A549 (cell line): Measurements from ENCODE around the gene PCSK7. TPM values are rescaled to one million over a fixed set of nuclear protein-coding genes. Genes with fewer than 3 reads are reported as not detected.

Experiments
- ATAC-seq, 2 experiments: fragments of 200-7000 bp in 1 of 2; fragments of >200 bp in 1 of 2; cut with Nextera tagmentation in 1 of 2; cut with Tn5 transposase in 1 of 2; 3 replicates each; pipeline versions ENCODE4 v1.8.0 to v1.9.1; 2018 to 2020; ENCODE audit warnings: mild to moderate bottlenecking in 1 of 2, moderate library complexity in 1 of 2
- CTCF ChIA-PET: fragments of 300-600 bp; sonication (Branson Sonifier 250); formaldehyde crosslinking; extraction: SDS; loops from one replicate; lab custom pipeline; 2021; ENCODE audit warnings: antibody characterized with exemption, inconsistent platforms; lab: Yijun Ruan, JAX
- POLR2A ChIA-PET: fragments of 350-600 bp; formaldehyde crosslinking; extraction: SDS; loops from one replicate; lab custom pipeline; 2021; ENCODE audit warnings: antibody characterized with exemption, inconsistent platforms; lab: Yijun Ruan, JAX
- DNase-seq, 2 experiments: peaks; one replicate each; pipeline versions ENCODE4 v3.0.0 to v3.0.0-alpha.2; 2011 to 2016; ENCODE audit warnings: low read depth in 1 of 2, low spot score in 1 of 2
- FAIRE-seq: peaks from 2 replicates; lab custom pipeline; 2011; peaks lifted over from hg19 to GRCh38; lab: Jason Lieb, UNC
- H3K27ac ChIP-seq, 2 experiments: fragments of >200 bp; sonication (Bioruptor Twin); formaldehyde crosslinking; 3 replicates each; pipeline ENCODE4 v1.5.1; 2016 to 2017
- H3K4me1 ChIP-seq: fragments of >200 bp; sonication (Bioruptor Twin); formaldehyde crosslinking; 3 replicates; pipeline ENCODE4 v1.6.1; 2016
- H3K4me2 ChIP-seq: fragments of >200 bp; sonication (Bioruptor Twin); formaldehyde crosslinking; 3 replicates; pipeline ENCODE4 v1.6.1; 2016
- H3K4me3 ChIP-seq: fragments of >200 bp; sonication (Bioruptor Twin); formaldehyde crosslinking; 3 replicates; pipeline ENCODE4 v1.5.1; 2016
- H3K9me3 ChIP-seq: fragments of >200 bp; sonication (Bioruptor Twin); formaldehyde crosslinking; 3 replicates; pipeline ENCODE4 v1.6.1; 2016
- BHLHE40 ChIP-seq: IDR thresholded peaks from 2 replicates; pipeline ENCODE4 v1.6.1; 2012; ENCODE audit warnings: low read depth, low read length, inconsistent platforms
- CBX2 ChIP-seq: fragments of 200-600 bp; sonication (generic); IDR thresholded peaks from 2 replicates; pipeline ENCODE4 v1.6.1; 2016; ENCODE audit warnings: low read depth, mild to moderate bottlenecking, borderline replicate concordance
- CBX8 ChIP-seq: fragments of 200-600 bp; sonication (generic); IDR thresholded peaks from 2 replicates; pipeline ENCODE4 v1.6.1; 2016
- CHD2 ChIP-seq: fragments of 150-350 bp; IDR thresholded peaks from 2 replicates; pipeline ENCODE4 v1.6.1; 2014; ENCODE audit warnings: low read length; ENCODE audit not compliant: partially characterized antibody
- CHD4 ChIP-seq: fragments of 200-600 bp; sonication (generic); IDR thresholded peaks from 2 replicates; pipeline ENCODE4 v1.6.1; 2016; ENCODE audit warnings: antibody characterized with exemption, mild to moderate bottlenecking, borderline replicate concordance
- CTCF ChIP-seq: fragments of >200 bp; sonication (Bioruptor Twin); formaldehyde crosslinking; IDR thresholded peaks from 3 replicates; pipeline ENCODE4 v1.5.1; 2016
- E2F6 ChIP-seq: IDR thresholded peaks from 2 replicates; pipeline ENCODE4 v1.6.1; 2012; ENCODE audit warnings: low read depth, borderline replicate concordance
- EHF ChIP-seq: fragments of 250-450 bp; sonication (Bioruptor Pico); IDR thresholded peaks from 2 replicates; pipeline ENCODE4 v1.5.0; 2020; ENCODE audit warnings: mild to moderate bottlenecking
- EHMT2 ChIP-seq: fragments of 200-600 bp; sonication (generic); IDR thresholded peaks from 2 replicates; pipeline ENCODE4 v1.6.1; 2016; ENCODE audit warnings: antibody characterized with exemption, low read depth, mild to moderate bottlenecking, moderate library complexity
- EP300 ChIP-seq, 2 experiments: fragments of >200 bp; sonication (Bioruptor Twin); formaldehyde crosslinking; IDR thresholded peaks; 2 replicates in 1 of 2; 3 replicates in 1 of 2; pipeline ENCODE4 v1.6.1; 2016 to 2017
- ESRRA ChIP-seq: fragments of 150-350 bp; IDR thresholded peaks from 2 replicates; pipeline ENCODE4 v1.6.1; 2014; ENCODE audit warnings: mild to moderate bottlenecking, low read length, borderline replicate concordance
- FOXS1 ChIP-seq: fragments of 250-450 bp; sonication (Bioruptor Pico); IDR thresholded peaks from 2 replicates; pipeline ENCODE4 v1.5.0; 2020; ENCODE audit warnings: mild to moderate bottlenecking, moderate library complexity
- HOXA7 ChIP-seq: fragments of 250-450 bp; sonication (Bioruptor Pico); IDR thresholded peaks from 2 replicates; pipeline ENCODE4 v1.5.0; 2020; ENCODE audit warnings: mild to moderate bottlenecking, moderate library complexity
- HOXB13 ChIP-seq: fragments of 250-450 bp; sonication (Bioruptor Pico); IDR thresholded peaks from 2 replicates; pipeline ENCODE4 v1.5.0; 2020; ENCODE audit warnings: low read depth, mild to moderate bottlenecking, moderate library complexity
- KDM1A ChIP-seq: fragments of 200-600 bp; sonication (generic); IDR thresholded peaks from 2 replicates; pipeline ENCODE4 v1.6.1; 2016; ENCODE audit warnings: low read depth, mild to moderate bottlenecking
- KDM5A ChIP-seq: fragments of 200-600 bp; sonication (generic); IDR thresholded peaks from 2 replicates; pipeline ENCODE4 v1.6.1; 2016; ENCODE audit warnings: antibody characterized with exemption, mild to moderate bottlenecking
- MAFK ChIP-seq: fragments of 450-650 bp; IDR thresholded peaks from 2 replicates; pipeline ENCODE4 v1.6.1; 2014; ENCODE audit not compliant: partially characterized antibody
- MYC ChIP-seq: IDR thresholded peaks from 2 replicates; pipeline ENCODE4 v1.6.1; 2012; ENCODE audit warnings: mild to moderate bottlenecking, inconsistent platforms, low read length, improper control_type of control experiment, borderline replicate concordance
- NFE2L2 ChIP-seq: fragments of 150-350 bp; conservative IDR thresholded peaks from 2 replicates; pipeline ENCODE4 v1.6.1; 2014; ENCODE audit warnings: low read length
- PHF8 ChIP-seq: fragments of 200-600 bp; sonication (generic); IDR thresholded peaks from 2 replicates; pipeline ENCODE4 v1.6.1; 2016; ENCODE audit warnings: low read depth, mild to moderate bottlenecking, antibody characterized with exemption, moderate library complexity, borderline replicate concordance
- REST ChIP-seq: fragments of 200-600 bp; sonication (generic); IDR thresholded peaks from 2 replicates; pipeline ENCODE4 v1.6.1; 2016; ENCODE audit warnings: antibody characterized with exemption, mild to moderate bottlenecking, moderate library complexity
- RNF2 ChIP-seq: fragments of 200-600 bp; sonication (generic); IDR thresholded peaks from 2 replicates; pipeline ENCODE4 v1.6.1; 2016; ENCODE audit warnings: low read depth, mild to moderate bottlenecking, antibody characterized with exemption, moderate library complexity, borderline replicate concordance
- TFCP2L1 ChIP-seq: fragments of 250-450 bp; sonication (Bioruptor Pico); IDR thresholded peaks from 2 replicates; pipeline ENCODE4 v1.5.0; 2021; ENCODE audit warnings: mild to moderate bottlenecking
- ZFP36 ChIP-seq: fragments of 450-650 bp; IDR thresholded peaks from 2 replicates; pipeline ENCODE4 v1.6.1; 2014; ENCODE audit warnings: borderline replicate concordance; ENCODE audit not compliant: partially characterized antibody
- ZNF302 ChIP-seq: fragments of 250-450 bp; sonication (Bioruptor Pico); IDR thresholded peaks from 2 replicates; pipeline ENCODE4 v1.9.0; 2021; ENCODE audit warnings: inconsistent platforms, mild to moderate bottlenecking, moderate library complexity
- WGBS: methylation state at CpG from one replicate; pipeline ENCODE4 v1.1.6; 2017; ENCODE audit errors: missing lambda C conversion rate; 5-methylcytosine and 5-hydroxymethylcytosine counted together
- polyA plus RNA-seq, 4 experiments: library from polyadenylated mRNA; depleted of rRNA in 3 of 4; stranded (reverse); fragments of >200 nt; fragmentation: RNase III in 1 of 4; extraction: RNeasy Plus Mini Kit Qiagen cat#74134 plus additional on column Dnase treatment in 1 of 4; gene quantifications; 2 replicates in 3 of 4; 3 replicates in 1 of 4; pipeline ENCODE4 v1.2.3, GENCODE V29; 2011 to 2017

The PCSK7 gene
- polyA plus RNA-seq, 2 of the 4 experiments (the other 2 are of a cell fraction): 9.8 to 17.8 TPM

GRCh38 chr11:117220568-117220967 lies 11.3 kb downstream of the PCSK7 start:
- no peak overlapping the region for H3K4me3 ChIP-seq
- FAIRE-seq (no peak), DNase-seq (no peak), ATAC-seq (no peak)
- no peaks in the 10 kb centered on the region for H3K9me3 ChIP-seq
- H3K4me2 ChIP-seq: no peak overlapping the region
- TF ChIP-seq ZFP36 (no peak), REST (no peak), EHF (CRISPR knock-in tag) (no peak), CHD4 (no peak), HOXB13 (no peak), TFCP2L1 (CRISPR knock-in tag) (no peak)
- H3K27ac ChIP-seq: no peak overlapping the region
- ChIA-PET POLR2A (no interaction called here), CTCF (interaction anchor here (1.2 to 2.0 kb wide), 3 partner anchors 10 to 42 kb away, joined by 3 to 8 read pairs (median 5); partner anchors contain the start of gene SIDT2)
- WGBS: 97% methylated on average over 7 of the region's 9 CpGs
- 0 out of 3 replicates have a peak, but pooled peaks cover 4% of the 10 kb centered on the region for H3K4me1 ChIP-seq

GRCh38 chr11:117219995-117220394 lies 11.9 kb downstream of the PCSK7 start:
- no peak overlapping the region for H3K4me3 ChIP-seq
- TF ChIP-seq MYC: no peak
- no peak for TF ChIP-seq KDM1A
- TF ChIP-seq RNF2: no peak
- no peak for TF ChIP-seq KDM5A
- TF ChIP-seq REST: no peak
- no peak for TF ChIP-seq PHF8
- TF ChIP-seq CBX2: no peak
- no peak for TF ChIP-seq ZNF302 (CRISPR knock-in tag)
- TF ChIP-seq EHMT2: no peak
- no peak for TF ChIP-seq E2F6
- TF ChIP-seq CHD2: no peak
- TF ChIP-seq FOXS1 (CRISPR knock-in tag): no peak
- TF ChIP-seq EP300 (IDR thresholded peaks at IDR 0.05): no peak
- no peak for TF ChIP-seq HOXA7 (CRISPR knock-in tag)
- TF ChIP-seq MAFK: no peak
- TF ChIP-seq NFE2L2: no peak
- TF ChIP-seq CTCF: no peak
- no peak for TF ChIP-seq BHLHE40
- no peak for TF ChIP-seq CBX8
- no peak for TF ChIP-seq ESRRA
- H3K9me3 ChIP-seq: no peaks in the 10 kb centered on the region
- DNase-seq (no peak), ATAC-seq (no peak), FAIRE-seq (no peak)
- 0 out of 3 replicates have a peak, but pooled peaks cover 4% of the 10 kb centered on the region for H3K4me1 ChIP-seq
- H3K4me2 ChIP-seq: no peak overlapping the region
- POLR2A ChIA-PET: interaction anchor here (0.7 kb wide), 1 partner anchor 30 kb away, joined by 3 read pairs; no protein-coding TSS in a partner anchor
- CTCF ChIA-PET: interaction anchor here (0.8 to 2.0 kb wide), 3 partner anchors 9 to 38 kb away, joined by 3 to 8 read pairs (median 3); partner anchors contain the start of gene PCSK7
- 96% methylated on average over 4 of the region's 4 CpGs for WGBS
- H3K27ac ChIP-seq: no peak overlapping the region
